ENCODE measurements around the gene SF3B5. TPM values are rescaled to one million over a fixed set of nuclear protein-coding genes. Genes with fewer than 3 reads are reported as not detected.

Gene SF3B5
- total and polyA plus RNA-seq, 2 of the 8 experiments (the other 6 are each of a cell fraction or from before 2014, with no cell fraction given), result 195 to 588 TPM

- H4K91ac ChIP-seq (replicated peaks; ENCODE audit: insufficient read length, low read length), result no peak overlapping the region
- H3K4me3 ChIP-seq (ENCODE audit: extremely low read depth in 1 of 4, insufficient read depth in 2 of 4, low read depth in 3 of 4, low read length in 4 of 4), result no peak overlapping the region
- POLR2A ChIA-PET (ENCODE audit: partially characterized antibody), result no interaction called here
- H3K4me1 ChIP-seq (replicated peaks in 1 of 4; ENCODE audit: control insufficient read depth in 3 of 4, insufficient read depth in 4 of 4, low read length in 3 of 4), result no peaks in the 10 kb centered on the region
- H3K27me3 ChIP-seq (replicated peaks in 1 of 4; ENCODE audit: control insufficient read depth in 3 of 4, extremely low read depth in 1 of 4, insufficient read depth in 3 of 4, low read length in 3 of 4), result no peaks in the 10 kb centered on the region
- no peaks in the 10 kb centered on the region for H3K23me2 ChIP-seq (ENCODE audit: low read depth, low read length)
- no peak overlapping the region for H4K8ac ChIP-seq (ENCODE audit: extremely low read depth, insufficient read depth, low read length)
- no peaks in the 10 kb centered on the region for H3K79me2 ChIP-seq (ENCODE audit: control insufficient read depth in 1 of 2, insufficient read depth in 2 of 2, low read length in 2 of 2)
- WGBS, 2 experiments (ENCODE audit: extremely low coverage in 1 of 2, insufficient coverage in 1 of 2, insufficient read length in 1 of 2, insufficient replicate concordance in 2 of 2, low coverage in 1 of 2, low lambda C conversion rate in 2 of 2, missing lambda C conversion rate in 1 of 2), result 93% methylated on average over 2 of the region's 2 CpGs; no CpG with 5 or more reads in 1 of the 2 experiments
- no peak overlapping the region for H3K23ac ChIP-seq (ENCODE audit: insufficient read length)
- H2BK5ac ChIP-seq (ENCODE audit: low read depth, low read length), result no peak overlapping the region
- no peak overlapping the region for H2BK20ac ChIP-seq (ENCODE audit: low read length)
- H3K9ac ChIP-seq (replicated peaks in 1 of 4; ENCODE audit: extremely low read depth in 1 of 4, low read depth in 3 of 4, low read length in 3 of 4), result no peak overlapping the region
- H3K4me2 ChIP-seq (ENCODE audit: insufficient read depth in 1 of 2, low read depth in 2 of 2, low read length in 2 of 2), result no peak overlapping the region
- H3K18ac ChIP-seq (ENCODE audit: extremely low read depth, low read length), result no peak overlapping the region
- H3K56ac ChIP-seq (replicated peaks; ENCODE audit: insufficient read length, low read depth, low read length), result no peak overlapping the region
- no peak overlapping the region for H3K27ac ChIP-seq (ENCODE audit: low read depth, low read length)
- H3K14ac ChIP-seq (ENCODE audit: insufficient read length), result no peak overlapping the region
- H2BK12ac ChIP-seq (ENCODE audit: low read depth, low read length), result no peak overlapping the region
- no peak overlapping the region for H2BK15ac ChIP-seq (ENCODE audit: low read length)
- no peak overlapping the region for H2BK120ac ChIP-seq (replicated peaks; ENCODE audit: low read depth, low read length)
- no peak overlapping the region for H2AFZ ChIP-seq (ENCODE audit: low read length)
- no peak overlapping the region for H3K4ac ChIP-seq (replicated peaks; ENCODE audit: insufficient read length, low read depth, low read length)
- no peaks in the 10 kb centered on the region for H3K36me3 ChIP-seq (ENCODE audit: control insufficient read depth in 2 of 4, insufficient read depth in 4 of 4, low read length in 3 of 4)
- H4K20me1 ChIP-seq (replicated peaks in 1 of 2; ENCODE audit: control insufficient read depth in 1 of 2, insufficient read depth in 2 of 2, low read length in 2 of 2), result no peaks in the 10 kb centered on the region
- H2AK5ac ChIP-seq (ENCODE audit: low read depth, low read length), result no peak overlapping the region
- no peak for FAIRE-seq
- H3K79me1 ChIP-seq (ENCODE audit: low read depth, low read length), result no peaks in the 10 kb centered on the region; the same call in none of the 2 replicates
- H4K5ac ChIP-seq (ENCODE audit: insufficient read length, low read depth, low read length), result no peak overlapping the region
- CTCF ChIA-PET (ENCODE audit: partially characterized antibody), result no interaction called here
- no peaks in the 10 kb centered on the region for H3K9me3 ChIP-seq (ENCODE audit: insufficient read depth in 2 of 2, low read depth in 1 of 2, low read length in 1 of 2)
- no peak for DNase-seq (ENCODE audit: low read depth in 1 of 2, low spot score in 2 of 2)
- no peak for TF ChIP-seq JUND (IDR thresholded peaks at IDR 0.05; ENCODE audit: low read length)
Measured at GRCh38 chr6:144134737-144135136, 39.4 kb upstream of the SF3B5 start.
